ENCODE measurements around the gene RRP1.
A peak's percentile ranks its signal among the peaks of the same experiment; 100 is the strongest.

Gene RRP1

DNA sequence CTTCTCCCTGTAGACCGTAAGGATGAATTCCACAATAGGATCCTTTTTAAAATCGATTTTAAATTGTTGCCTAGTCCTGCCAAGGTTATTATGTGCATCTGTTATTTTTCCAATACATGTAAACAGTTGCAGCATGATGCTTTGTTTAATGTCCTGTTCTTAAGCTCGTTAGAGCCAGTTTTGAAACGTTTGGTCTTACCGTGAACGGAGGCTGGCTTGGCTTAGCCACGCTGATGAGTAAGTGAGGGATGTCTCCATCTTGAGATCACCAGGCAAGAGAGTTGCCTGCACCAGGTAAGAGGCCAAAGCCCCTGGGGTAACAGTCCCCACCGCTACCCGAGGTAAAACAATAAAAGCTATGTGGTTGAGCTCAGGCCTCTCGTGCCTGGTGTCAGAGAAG lies 30.6 kb upstream of the RRP1 start:
- DNase-seq, result no peak

DNA sequence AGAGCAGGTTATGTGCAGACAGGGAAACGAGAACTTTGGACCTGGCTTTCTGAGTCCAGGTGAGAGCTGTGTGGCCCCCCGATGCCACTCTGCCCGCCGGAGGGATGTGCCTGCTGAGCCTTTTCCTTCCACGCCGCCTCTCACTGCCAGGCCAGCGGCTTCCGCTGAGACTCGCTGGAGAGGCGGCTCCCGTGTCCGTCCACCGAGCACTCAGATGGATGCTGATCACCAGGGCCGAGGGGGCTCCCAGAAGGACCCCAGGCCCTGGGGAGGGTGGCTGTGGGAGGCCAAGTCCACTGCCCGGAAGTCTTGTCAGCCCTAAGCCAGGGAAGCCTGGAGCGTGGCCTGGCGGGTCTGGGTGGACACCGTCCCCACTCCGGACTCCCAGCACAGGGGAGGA lies 29.7 kb upstream of the RRP1 start:
- no peak for DNase-seq

DNA sequence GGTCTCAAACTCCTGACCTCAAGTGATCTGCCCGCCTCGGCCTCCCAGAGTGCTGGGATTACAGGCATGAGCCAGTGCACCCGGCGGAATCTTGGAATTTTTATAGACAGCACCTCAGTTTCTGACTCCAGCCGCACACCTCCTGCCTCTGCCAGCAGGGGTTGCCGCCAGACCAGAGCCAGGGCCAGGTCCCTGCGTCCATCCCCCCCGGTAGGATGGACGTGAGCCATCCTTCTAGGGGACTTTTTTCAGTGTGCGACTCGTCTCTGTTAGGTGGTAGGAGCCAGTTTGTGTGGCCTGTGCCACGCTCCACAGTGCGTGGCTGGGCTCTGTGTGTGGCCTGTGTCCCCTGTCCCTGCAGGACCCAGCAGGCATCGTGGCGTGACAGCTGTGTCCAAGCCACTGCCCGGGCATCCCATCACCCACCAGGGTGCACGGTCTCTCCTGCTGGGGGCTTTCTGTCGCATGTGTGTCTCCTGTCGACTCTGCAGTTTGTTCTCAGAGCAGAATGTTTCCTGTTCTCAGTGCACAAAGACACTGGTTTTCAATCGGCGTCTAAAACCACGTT lies 28.9 kb upstream of the RRP1 start:
- DNase-seq, result no peak

DNA sequence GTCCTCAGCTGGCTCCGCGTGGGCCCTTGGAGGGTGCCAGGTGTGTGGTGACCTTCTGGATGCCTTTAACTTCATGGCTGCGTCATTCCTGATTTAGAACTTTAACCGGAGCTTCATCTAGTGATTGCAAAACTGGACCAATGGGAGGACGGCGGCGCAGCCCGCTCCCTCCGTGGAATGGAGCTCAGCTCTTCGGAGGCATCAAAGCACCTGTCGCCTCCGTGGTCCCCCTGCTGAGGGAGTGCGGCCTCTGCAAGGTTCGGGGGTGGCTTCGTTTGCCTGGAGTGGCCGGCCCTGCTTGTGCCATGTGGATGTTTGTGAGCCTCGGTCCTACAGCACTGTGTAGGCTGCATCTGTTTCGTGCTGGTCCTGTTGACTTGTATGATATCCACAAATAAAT lies 27.5 kb upstream of the RRP1 start:
- no peak for DNase-seq

DNA sequence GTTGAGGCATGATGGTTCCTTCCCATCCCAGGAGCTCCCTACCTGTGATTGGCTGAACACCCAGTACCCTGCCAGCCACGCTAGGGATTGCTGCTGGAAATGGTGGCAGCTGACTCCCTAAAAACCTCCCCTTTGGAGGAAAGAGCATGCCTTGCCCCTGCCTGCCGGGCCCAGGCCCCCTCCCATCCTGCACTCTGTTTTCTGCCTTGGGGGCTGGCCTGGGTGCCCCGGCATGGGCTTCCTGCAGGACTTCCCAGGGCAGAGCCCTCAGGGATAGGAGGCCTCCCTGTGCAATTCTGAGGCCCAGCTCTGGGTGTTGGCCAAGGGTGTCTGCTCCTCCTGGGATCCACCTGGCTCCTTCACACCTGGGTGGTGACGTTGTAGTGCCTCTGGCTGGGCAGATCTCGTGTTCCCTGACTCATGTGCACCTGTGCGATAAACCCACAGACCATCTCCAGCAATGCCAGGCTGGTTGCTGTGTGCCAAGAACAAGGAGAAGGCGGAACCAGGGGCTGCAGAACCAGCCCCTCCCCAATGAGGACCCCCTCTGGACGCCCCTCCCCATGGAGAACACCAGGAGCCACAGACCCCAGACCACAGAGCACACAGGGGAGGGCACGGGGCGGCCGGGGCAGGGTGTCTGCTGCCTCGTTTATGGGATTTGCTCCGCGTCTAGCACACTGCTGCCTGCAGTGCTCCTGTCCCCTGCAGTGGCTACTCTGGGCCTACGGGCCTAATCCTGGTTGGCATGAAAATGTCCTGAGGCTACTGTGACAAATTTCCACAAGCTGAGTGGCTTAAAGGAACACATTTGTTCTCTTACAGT lies 26.9 kb upstream of the RRP1 start:
- no peak for DNase-seq

DNA sequence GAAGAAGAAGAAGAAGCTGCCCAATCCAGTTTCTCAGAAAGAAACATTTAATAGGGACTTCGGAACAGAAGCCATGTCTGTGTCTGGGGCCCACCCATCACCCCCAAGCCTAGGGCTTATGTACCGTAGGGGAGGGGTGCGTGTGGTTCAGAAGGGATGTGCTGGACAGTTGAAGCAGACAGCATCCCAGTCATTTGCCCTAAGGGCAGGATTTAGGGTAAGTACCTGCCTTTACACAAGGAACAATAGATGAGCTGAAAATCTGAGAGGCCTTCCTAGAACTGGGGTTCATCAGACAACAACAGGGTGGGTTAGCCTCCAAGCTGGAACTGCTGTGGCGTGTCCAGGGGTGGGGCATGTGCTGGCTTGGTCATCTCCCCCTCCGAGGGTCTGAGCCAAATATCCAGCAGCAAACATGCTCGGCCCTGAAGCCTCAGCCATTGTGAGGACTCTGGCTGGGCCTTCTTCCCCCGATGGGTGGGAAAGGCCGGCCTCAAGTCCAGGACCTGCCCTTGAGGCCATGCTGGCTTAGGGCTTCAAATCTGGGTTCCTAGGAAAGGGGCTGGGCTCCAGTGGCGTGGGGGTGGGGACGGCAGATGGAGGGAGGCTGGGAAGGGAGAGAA lies 25.4 kb upstream of the RRP1 start:
- no peak for DNase-seq

DNA sequence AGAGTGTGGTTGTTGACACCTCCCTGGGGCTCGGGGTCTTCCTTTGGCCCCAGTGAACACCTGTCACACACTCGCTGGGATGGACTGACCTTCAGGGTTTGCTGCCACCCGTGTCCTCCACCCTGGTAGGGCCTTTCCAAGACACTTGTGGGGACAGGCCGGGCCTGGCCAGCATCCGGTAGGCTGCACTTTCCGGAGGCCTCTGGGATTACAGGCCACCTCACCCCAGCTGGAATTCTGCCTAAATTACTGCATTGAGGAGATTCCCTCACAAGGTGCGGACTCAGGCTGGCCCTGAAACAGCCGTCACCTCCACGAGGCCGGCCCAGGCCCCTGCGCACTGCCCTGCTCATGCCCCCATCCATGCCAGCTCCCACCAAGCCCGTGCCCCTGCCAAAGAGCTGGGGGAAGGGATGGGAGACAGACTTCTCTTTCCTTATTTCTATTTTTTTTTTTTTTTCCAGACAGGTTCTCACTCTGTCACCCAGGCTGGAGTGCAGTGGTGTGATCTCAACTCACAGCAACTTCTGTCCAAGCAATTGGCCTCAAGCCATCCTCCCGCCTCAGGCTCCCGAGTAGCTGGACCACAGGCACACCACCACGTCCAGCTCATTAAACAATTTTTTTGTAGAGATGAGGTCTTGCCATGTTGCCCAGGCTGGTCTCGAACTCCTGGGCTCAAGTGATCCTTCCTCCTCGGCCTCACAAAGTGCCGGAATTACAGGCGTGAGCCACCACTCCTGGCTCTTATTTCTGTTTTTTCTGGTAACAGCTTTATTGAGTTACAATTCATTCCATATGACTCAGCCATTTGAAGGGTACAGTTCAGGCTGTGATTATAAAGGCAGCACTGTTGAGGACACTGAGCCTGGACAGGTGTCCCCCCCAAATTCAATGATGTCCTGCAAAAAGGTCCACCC lies 24.5 kb upstream of the RRP1 start:
- no peak for DNase-seq

DNA sequence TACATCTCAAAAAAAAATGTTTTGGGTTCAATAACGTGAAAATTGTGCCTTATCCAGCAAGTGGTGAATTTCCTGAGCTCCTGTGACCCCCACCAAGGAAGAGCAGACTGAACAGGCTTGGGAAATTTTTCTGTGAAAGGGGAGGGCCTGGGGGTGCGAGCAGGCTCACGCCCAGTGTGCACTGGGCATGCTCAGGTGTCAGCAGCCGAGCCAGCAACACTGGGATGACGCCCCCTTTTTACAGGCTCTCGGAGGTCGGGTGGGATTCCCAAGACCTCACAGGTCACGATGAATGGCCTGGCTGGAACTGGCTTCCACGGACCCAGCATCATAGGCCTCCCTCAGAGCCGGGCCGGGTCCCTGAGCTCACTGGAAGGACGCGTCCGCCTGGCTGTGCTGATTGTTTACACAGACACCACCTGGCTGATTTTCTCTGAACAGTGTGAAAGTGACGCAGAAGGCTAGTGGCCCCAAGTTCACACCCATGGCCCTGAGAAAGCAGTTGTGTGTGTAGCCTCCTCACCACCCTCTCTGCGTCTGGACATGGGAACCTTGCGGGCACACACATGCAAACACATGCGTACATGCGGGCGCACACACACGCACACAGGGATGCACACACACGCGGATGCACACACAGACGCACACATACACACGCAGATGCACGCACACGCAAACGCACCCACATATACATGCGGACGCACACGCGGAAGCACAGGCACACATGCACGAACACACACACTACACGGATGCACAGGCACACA lies 22.5 kb upstream of the RRP1 start:
- no peak for DNase-seq

DNA sequence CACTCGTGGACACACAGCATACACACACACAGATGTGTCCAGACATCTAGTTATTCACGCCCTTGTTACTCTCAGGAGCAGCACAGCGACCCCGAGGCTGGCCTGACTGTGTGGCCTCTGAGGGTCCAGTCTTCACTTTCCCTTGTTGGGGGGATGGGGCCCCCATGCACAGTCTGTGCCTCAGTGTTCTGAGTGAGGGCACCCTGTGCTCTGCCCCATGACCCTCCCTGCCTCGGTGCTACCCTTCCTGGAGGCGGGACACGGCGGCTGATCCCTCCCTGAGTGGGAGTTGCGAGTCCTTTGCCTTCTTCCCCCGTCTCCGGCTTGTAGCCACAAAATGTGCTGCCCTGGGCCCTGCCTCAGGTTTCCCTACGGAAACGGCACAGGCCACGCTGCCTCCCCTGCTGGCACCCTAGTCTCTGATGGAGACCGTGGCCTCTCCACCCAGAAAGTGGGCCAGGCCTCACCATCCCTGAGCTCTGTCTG lies 21.8 kb upstream of the RRP1 start:
- DNase-seq, result no peak

DNA sequence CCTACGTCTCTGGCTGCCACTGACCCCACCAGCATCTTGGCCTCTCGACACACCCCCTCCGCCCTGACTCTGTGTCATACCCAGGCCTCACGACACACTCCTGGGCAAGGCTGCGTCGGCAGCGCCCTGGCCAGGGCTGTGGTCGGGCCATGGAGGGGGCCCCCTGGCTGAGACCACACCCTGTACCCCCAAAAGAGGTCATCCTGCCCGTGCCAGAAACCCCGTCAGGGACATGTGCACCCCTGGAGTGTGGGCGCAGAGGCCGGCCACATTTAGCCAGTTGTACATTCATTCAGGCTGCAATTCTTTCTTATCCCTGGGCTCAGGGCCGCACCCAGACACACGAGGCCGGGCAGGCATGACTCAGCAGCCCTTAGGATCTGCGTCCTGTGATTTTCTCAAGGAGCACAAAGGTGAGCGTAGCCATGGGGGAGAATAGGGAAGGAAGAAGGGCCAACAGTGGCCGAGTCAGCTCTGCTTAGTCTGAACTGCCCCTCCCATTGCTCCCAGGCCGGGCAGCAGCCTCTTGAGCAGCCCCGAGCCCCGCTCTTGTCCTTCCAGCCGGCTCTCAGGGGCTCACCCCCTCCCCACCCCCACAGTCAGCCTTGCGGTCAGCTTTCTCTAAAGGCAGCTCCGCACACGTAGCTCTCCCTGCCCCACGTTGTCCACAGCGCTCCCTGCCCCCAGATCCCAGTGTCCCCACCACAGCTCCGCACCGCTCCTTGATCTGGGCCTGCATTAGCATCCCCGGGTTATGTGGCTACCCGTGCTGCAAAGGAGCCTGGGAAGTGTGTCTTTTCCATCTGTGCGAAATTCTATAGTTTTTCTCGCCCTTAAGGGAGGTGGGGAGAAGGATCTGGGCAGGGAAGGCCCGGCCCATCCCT lies 21.2 kb upstream of the RRP1 start:
- peak; percentile 90 for DNase-seq

DNA sequence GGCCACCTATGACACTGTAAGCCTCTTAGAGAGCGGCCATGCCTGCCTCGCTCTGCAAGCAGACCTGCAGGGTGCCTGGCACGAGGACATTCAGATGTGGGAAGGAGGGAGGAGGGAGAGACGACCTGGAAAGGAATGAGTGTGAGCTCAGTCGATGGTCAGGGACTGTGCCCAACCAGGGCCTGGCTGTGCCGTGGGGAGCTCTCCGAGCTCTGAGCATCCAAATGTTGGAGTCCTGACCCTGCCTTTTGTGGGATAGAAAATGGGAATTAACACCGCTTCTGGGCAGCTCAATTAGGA lies 20.6 kb upstream of the RRP1 start:
- no peak for DNase-seq

DNA sequence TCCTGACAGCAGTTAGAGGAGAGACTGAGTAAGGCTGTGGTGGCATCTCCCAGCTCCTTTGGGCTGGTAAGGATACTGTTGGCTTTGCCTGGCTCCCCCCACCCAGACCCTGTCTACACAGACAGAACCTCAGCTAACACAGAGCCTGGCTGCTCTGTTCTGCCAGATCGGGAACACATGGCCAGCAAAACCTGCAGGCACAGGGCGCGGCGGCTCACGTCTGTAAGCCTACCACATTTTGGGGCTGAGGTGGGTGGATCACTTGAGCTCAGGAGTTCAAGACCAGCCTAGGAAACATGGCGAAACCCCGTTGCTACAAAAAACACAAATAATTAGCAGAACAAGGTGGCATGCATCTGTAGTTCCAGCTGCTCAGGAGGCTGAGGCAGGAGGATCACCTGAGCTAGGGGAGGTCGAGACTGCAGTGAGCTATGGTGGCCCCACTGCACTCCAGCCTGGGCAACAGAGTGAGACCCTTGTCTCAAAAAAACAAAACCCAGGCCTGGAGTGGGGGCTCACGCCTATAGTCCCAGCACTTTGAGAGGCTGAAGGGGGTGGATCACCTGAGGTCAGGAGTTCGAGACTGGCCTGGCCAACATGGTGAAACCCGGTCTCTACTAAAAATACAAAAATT lies 19.9 kb upstream of the RRP1 start:
- no peak for DNase-seq

DNA sequence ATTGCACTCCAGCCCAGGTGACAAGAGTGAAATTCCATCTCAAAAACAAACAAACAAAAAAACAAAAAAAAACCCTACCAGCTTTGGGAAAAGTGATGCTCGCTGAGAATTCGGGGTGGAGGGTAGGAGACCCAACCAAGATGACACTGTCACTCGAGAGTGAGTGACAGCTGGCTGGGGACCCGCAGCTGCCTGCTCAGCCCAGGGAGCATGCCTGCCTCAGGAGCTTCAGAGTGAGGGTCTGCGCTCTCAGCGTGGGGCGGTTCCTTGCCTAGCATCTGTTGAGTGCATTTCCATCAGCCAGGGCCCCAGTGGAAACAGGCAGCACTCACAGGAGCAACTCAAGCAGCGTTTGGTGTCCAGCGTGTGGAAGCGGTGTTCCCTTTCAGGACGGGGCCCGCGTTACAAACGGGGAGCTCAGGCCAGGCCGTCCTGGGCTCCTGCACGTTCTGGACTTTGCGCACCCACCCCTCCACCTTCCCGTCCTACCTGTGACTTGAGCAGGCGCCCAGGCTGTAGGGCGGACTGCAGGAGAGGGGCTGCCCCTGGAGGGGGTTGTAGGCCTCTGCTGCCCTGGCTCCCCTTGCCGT lies 19.2 kb upstream of the RRP1 start:
- no peak for DNase-seq

DNA sequence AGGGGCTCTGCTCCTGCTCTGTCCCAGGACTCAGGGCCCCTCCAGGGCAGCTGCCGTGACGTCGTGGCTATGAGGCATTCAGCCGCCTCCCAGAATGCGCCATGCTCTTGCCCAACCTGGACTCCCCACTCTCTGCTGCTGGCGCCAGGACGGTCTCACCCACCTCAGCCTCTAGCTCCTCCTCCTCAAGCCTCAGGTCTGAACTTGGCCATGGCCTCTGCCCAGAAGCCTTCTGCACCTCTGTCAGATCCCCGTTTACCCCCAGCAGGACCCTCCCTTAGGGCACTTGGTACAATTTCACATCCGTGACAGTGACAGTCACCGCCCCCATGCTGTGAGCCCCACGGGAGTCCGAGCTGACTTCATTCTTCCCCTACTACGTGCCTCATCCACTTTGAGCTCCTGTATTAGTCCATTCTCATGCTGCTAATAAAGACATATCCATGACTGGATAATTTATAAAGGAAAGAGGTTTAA lies 18.1 kb upstream of the RRP1 start:
- no peak for DNase-seq

DNA sequence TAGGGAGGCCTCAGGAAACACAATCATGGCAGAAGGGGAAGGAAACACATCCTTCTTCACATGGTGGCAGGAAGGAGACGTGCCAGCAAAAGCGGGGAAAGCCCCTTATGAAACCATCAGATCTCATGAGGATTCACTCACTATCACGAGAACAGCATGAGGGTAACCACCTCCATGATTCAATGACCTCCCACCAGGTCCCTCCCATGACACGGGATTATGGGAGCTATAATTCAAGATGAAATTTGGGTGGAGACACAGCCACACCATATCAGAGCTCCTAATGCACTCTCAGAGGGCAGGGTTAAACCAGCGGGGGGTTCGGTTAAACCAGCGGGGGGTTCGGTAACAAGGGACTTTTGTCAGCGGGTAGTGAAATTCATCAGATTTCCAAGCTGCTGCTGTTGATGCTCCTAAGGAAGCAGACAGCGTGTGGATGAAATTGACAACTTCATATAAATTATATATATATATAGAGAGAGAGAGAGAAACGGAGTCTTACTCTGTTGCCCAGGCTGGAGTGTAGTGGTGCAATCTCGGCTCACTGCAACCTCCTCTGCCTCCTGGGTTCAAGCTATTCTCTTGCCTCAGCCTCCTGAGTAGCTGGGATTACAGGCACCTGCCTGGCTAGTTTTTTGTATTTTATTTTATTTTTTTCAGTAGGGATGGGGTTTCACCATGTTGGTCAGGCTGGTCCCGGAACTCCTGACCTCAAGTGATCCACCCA lies 17.5 kb upstream of the RRP1 start:
- no peak for DNase-seq

DNA sequence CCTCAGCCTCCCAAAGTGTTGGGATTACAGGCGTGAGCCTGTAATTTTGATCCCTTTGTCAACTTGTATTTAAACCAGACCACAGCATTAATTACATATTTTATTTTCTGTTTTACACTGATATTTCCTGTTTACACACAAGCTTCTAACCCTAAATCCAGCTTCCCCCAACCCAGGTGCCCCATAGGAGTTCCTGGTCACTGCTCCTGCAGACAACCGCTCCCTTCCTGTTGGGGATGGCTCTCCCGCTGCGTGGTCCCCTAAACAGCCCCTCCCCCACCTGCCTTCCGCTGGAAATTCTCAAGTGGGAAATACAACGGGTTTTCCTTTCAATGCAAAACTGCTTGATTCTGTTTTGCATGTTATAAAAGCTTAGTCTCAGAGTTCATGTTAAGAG lies 17.0 kb upstream of the RRP1 start:
- DNase-seq, result no peak

DNA sequence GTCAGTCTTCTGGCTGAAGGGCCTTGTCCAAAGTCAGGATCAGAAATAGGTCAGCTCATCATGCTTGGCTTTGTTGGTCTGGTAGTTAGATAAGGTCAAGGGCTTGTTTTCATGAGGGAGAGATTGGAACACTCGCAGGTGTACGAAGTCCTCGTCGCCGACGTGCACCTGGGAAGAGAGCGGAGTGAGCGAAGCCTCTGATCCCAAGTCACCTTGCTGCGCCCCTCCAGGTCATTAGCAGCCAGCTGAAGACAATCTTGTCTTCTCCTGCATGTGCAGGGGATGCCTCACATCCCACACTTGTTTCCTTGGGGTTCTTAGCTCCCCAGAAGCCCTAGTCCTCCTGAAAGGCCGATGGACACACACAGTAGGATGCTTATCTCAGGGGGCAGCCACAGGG lies 15.2 kb upstream of the RRP1 start:
- no peak for DNase-seq

DNA sequence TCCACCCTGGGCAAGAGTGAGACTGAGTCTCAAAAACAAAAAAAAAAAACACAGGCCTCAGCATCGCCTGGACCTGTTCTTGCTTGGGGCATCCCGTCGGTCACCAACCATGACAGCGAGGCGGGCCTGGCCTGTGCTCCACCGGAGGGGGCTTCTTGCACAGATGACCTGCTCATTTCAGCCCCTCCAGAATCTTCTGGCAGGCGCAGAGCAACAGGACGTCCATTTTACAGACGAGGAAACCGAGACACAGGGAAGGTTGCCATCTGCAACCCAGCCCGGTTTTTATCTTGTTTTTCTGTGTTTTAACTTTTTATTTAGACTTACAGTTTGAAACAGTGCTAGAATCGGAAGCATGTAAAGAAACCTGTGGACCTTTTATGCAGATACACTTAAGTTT lies 14.2 kb upstream of the RRP1 start:
- DNase-seq, result no peak

DNA sequence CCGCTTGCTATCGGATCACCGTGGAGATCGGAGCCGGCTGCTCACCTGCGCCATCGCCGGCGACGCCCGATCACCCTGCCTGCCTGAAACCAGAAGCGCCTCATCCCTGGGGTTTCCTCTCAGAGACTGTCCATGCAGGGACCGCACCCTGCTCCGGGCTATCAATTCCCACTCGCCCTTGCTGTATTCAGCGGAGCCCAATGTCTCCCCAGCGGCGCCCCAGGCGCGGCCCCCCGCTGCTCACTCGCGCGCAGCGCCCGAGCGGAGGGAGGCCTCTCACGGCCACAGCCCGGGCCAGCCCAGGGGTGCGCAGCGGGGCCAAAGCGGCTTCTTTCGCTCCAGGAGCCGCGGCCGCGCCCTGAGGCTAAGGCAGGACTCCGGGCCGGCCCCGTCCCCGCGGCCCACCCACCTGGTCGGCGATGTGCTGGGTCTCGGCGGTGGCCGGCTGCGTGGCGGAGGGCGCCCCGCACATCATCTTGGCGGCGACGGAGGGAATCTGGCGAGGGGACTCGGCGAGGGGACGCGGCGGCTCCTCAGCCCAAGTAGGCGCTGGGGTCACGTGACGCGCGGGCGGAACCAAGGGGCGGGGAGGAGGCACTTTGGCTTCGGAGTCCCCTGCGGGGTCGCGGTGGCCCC lies 13.5 kb upstream of the RRP1 start, which contains the start of gene CSTB:
Gene CSTB (minus strand): TSS at position 514 of the 636 bp plus-strand sequence. CDS start 39 bp downstream, at position 475.
- peak; percentile 74 for DNase-seq
